Caco-2 (cell line): ENCODE data around the gene CDH1. TPM values are rescaled to one million over a fixed set of nuclear protein-coding genes. Genes with fewer than 3 reads are reported as not detected.

ENCODE experiments used
- BruUV-seq: library from RNA; stranded (reverse); fragments of 400-500 nt; replicated peaks from 2 replicates; lab custom pipeline; 2021; lab: Mats Ljungman, UMichigan
- CTCF ChIA-PET: fragments of 300-600 bp; sonication (Branson Sonifier 250); formaldehyde crosslinking; loops from one replicate; lab custom pipeline; 2022; ENCODE audit warnings: antibody characterized with exemption; lab: Charles Lee
- POLR2A ChIA-PET: fragments of 300-600 bp; sonication (Branson Sonifier 250); formaldehyde crosslinking; loops from one replicate; lab custom pipeline; 2022; ENCODE audit warnings: antibody characterized with exemption; lab: Charles Lee
- DNase-seq, 2 experiments: peaks; one replicate each; pipeline versions ENCODE4 v3.0.0 to v3.0.0-alpha.2; 2020 to 2022
- H3K27me3 ChIP-seq: replicated peaks from 2 replicates; pipeline ENCODE4 v1.6.0; 2011; ENCODE audit warnings: low read length; ENCODE audit not compliant: control insufficient read depth, insufficient read depth
- H3K36me3 ChIP-seq: 2 replicates; pipeline ENCODE4 v1.5.1; 2011; ENCODE audit warnings: low read length; ENCODE audit not compliant: control insufficient read depth, insufficient read depth
- H3K4me1 ChIP-seq: fragments of 250-450 bp; sonication (Bioruptor Pico); 2 replicates; pipeline ENCODE4 v1.5.1; 2020; ENCODE audit warnings: mild to moderate bottlenecking
- H3K4me3 ChIP-seq: 2 replicates; pipeline ENCODE4 v1.5.1; 2011; ENCODE audit warnings: low read depth, mild to moderate bottlenecking, control low read depth, low read length
- H3K9me3 ChIP-seq: fragments of 250-450 bp; sonication (Bioruptor Pico); 2 replicates; pipeline ENCODE4 v1.5.1; 2020; ENCODE audit warnings: mild to moderate bottlenecking, moderate library complexity
- H3K27ac Mint-ChIP-seq: one replicate; pipeline ENCODE4 v1.8.0; 2022; ENCODE audit warnings: mixed read lengths; ENCODE audit not compliant: unreplicated experiment
- H3K27me3 Mint-ChIP-seq: one replicate; pipeline ENCODE4 v1.8.0; 2022; ENCODE audit warnings: mixed read lengths; ENCODE audit not compliant: insufficient read depth, unreplicated experiment
- H3K36me3 Mint-ChIP-seq: one replicate; pipeline ENCODE4 v1.8.0; 2022; ENCODE audit warnings: mild to moderate bottlenecking, mixed read lengths; ENCODE audit not compliant: insufficient read depth, unreplicated experiment
- H3K4me1 Mint-ChIP-seq: one replicate; pipeline ENCODE4 v1.8.0; 2022; ENCODE audit warnings: low read depth, mixed read lengths; ENCODE audit not compliant: unreplicated experiment
- H3K4me3 Mint-ChIP-seq: one replicate; pipeline ENCODE4 v1.8.0; 2022; ENCODE audit warnings: mild to moderate bottlenecking, moderate library complexity, mixed read lengths; ENCODE audit not compliant: unreplicated experiment
- H3K9me3 Mint-ChIP-seq: one replicate; pipeline ENCODE4 v1.8.0; 2022; ENCODE audit warnings: mixed read lengths; ENCODE audit not compliant: unreplicated experiment
- intact Hi-C: fragments of 100-400 bp; cut with micrococcal nuclease; formaldehyde crosslinking; loops from one replicate; pipeline ENCODE4 v1.10.0; 2022; ENCODE audit not compliant: unreplicated experiment
- total RNA-seq: library from RNA; stranded (reverse); gene quantifications from 2 replicates; pipeline ENCODE4 v1.2.3, GENCODE V29; 2022
- TF ChIP-seq, protein P1 (sequence below), 2 experiments: fragments of 200-600 bp in 1 of 2; IDR thresholded peaks; 1 replicate in 1 of 2; 2 replicates in 1 of 2; pipeline versions ENCODE4 v1.5.1 to v1.8.0; 2011 to 2022; ENCODE audit warnings: antibody characterized with exemption in 1 of 2, control low read depth in 1 of 2, inconsistent platforms in 1 of 2, low read depth in 1 of 2, low read length in 1 of 2, mild to moderate bottlenecking in 1 of 2, moderate library complexity in 1 of 2; ENCODE audit not compliant: insufficient read depth in 1 of 2, severe bottlenecking in 1 of 2, unreplicated experiment in 1 of 2

CDH1 gene
- total RNA-seq, 1 experiment from 2014 or later = 783 TPM

DNA sequence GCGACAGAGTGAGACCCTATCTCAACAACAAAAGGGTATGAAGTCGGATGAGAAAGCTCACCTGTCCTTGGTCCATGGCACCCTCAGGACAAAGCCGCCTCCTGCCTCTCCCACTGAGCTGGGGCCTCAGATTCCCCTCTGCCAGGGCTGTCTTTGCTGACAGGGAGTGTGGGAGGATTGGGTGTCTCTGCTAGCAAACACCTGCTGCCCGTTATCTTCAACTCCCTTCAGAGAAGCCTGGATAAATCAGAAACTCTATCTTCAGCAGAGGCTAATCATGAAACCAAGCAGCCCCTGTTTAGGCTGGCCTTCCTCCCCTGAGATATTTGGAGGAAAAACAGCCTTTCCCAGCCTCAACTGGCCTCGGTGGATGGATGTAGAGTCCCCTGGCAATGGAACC, 36.3 kb upstream of the CDH1 start:
- Histone ChIP-seq H3K4me3 (no peak overlapping the region), H3K4me1 (peaks cover 3% of the 10 kb centered on the region; the same call in 1 of the 2 replicates), H3K36me3 (peaks cover 2% of the 10 kb centered on the region; the same call in 1 of the 2 replicates), H3K27me3 (no peaks in the 10 kb centered on the region), H3K9me3 (no peaks in the 10 kb centered on the region)
- intact Hi-C loops = no loop called here
- peaks cover 8% of the 10 kb centered on the region for H3K36me3 Mint-ChIP-seq
- DNase-seq = no peak
- BruUV-seq = no TSS peak
- ChIA-PET CTCF (interaction anchor here (1.7 kb wide), 1 partner anchor 171 kb away, joined by 8 read pairs; no protein-coding TSS in a partner anchor), POLR2A (interaction anchor here (0.5 kb wide), 1 partner anchor 62 kb away, joined by 6 read pairs; no protein-coding TSS in a partner anchor)
- no peaks in the 10 kb centered on the region for H3K27me3 Mint-ChIP-seq
- no peak overlapping the region for H3K27ac Mint-ChIP-seq
- TF ChIP-seq, protein P1, sequence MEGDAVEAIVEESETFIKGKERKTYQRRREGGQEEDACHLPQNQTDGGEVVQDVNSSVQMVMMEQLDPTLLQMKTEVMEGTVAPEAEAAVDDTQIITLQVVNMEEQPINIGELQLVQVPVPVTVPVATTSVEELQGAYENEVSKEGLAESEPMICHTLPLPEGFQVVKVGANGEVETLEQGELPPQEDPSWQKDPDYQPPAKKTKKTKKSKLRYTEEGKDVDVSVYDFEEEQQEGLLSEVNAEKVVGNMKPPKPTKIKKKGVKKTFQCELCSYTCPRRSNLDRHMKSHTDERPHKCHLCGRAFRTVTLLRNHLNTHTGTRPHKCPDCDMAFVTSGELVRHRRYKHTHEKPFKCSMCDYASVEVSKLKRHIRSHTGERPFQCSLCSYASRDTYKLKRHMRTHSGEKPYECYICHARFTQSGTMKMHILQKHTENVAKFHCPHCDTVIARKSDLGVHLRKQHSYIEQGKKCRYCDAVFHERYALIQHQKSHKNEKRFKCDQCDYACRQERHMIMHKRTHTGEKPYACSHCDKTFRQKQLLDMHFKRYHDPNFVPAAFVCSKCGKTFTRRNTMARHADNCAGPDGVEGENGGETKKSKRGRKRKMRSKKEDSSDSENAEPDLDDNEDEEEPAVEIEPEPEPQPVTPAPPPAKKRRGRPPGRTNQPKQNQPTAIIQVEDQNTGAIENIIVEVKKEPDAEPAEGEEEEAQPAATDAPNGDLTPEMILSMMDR (IDR thresholded peaks at IDR 0.05; ENCODE audit: insufficient read depth in 1 of 2, low read depth in 1 of 2, low read length in 1 of 2, severe bottlenecking in 1 of 2, unreplicated experiment in 1 of 2) = no peak
- no peak overlapping the region for H3K4me3 Mint-ChIP-seq
- no peaks in the 10 kb centered on the region for H3K9me3 Mint-ChIP-seq
- peaks cover 7% of the 10 kb centered on the region for H3K4me1 Mint-ChIP-seq

DNA sequence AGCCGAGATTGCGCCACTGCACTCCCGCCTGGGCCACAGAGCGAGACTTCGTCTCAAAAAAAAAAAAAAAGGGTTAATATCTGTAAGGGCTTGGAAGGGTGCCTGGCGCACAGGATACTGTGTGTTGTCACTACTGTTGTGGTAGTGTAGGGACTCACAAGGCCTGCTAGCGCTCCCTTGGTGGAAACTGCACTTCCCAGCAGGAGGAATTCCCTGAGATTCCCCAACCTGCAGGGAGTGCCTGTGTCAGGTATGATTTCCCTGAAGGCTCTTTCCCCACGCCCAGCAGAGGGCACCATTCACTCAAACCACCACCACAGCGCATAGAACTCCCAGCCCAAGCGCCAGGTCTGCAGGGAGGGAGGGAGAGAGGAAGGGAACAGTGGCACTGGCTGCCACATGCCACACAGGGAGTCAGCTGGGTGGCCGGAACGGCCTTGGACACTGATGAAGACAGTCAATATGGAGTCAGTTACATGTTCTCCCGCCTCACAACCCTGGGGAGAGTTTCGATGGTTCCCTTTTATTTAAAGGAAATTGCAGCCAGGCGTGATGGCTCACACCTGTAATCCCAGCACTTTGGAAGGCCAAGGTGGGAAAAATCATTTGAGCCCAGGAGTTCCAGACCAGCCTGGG, 32.7 kb upstream of the CDH1 start:
- peak; percentile 93 to 94 for DNase-seq
- BruUV-seq = no TSS peak
- no peaks in the 10 kb centered on the region for H3K27me3 ChIP-seq
- peaks cover 19% of the 10 kb centered on the region for H3K4me1 ChIP-seq
- POLR2A ChIA-PET = no interaction called here
- Mint-ChIP-seq H3K4me3 (no peak overlapping the region), H3K27me3 (no peaks in the 10 kb centered on the region), H3K27ac (peak overlapping the region; percentile 49), H3K9me3 (no peaks in the 10 kb centered on the region), H3K4me1 (peaks cover 21% of the 10 kb centered on the region), H3K36me3 (no peaks in the 10 kb centered on the region)
- no peaks in the 10 kb centered on the region for H3K36me3 ChIP-seq
- CTCF ChIA-PET = interaction anchor here (0.6 to 1.5 kb wide), 4 partner anchors 31 to 175 kb away, joined by 3 to 6 read pairs (median 3); partner anchors contain the start of gene CDH1
- no peaks in the 10 kb centered on the region for H3K9me3 ChIP-seq
- TF ChIP-seq, protein P1 (IDR thresholded peaks at IDR 0.05; ENCODE audit: insufficient read depth in 1 of 2, low read depth in 1 of 2, low read length in 1 of 2, severe bottlenecking in 1 of 2, unreplicated experiment in 1 of 2) = peak; percentile 92 to 97
- intact Hi-C loops = loop anchor here (1.0 to 2.0 kb wide), 8 partner anchors 28 to 176 kb away; partner anchors contain the start of gene TANGO6
- no peak overlapping the region for H3K4me3 ChIP-seq

DNA sequence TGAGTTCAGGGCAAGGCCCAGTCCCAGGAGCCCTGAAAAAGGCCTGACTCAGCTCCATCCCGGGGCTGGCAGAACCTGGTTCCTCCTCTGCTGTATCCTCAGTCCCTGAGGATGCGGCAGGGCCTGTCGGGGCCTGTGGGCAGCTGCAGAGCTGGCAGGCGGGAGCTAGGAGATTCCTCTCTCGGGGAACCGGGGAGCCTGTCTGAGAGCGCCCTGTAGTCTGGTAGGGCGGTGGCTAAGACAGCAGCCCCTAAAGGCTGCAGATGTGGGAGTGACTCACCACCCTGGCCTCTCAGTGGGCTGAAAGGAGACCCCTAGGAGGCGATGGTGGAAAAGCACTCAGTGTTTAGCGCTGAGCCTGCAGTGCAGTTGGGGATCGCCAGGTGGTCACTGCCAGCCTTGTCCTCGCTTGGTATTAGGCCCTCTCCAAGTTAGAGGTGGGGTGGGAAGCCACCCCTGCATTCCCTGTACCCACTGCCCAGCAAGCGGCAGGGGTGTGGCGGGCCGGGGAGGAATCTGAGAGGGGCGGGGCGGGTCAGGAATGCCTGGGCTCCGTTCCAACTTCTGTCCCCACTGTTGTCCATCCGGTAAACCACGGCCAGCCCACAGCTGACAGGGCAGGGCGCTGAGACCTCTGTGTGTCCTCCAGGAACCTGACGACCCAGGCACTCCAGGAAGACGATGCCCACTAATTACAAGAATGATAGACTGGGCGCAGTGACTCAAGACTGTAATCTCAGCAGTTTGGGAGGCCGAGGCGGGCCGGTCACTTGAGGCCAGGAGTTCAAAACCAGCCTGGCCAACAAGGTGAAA, 29.5 kb upstream of the CDH1 start:
- ChIA-PET CTCF (interaction anchor here (0.9 kb wide), 1 partner anchor 93 kb away, joined by 3 read pairs; no protein-coding TSS in a partner anchor), POLR2A (interaction anchor here (0.6 to 1.0 kb wide), 2 partner anchors 29 to 101 kb away, joined by 3 to 5 read pairs; partner anchors contain the start of gene CDH1)
- no peaks in the 10 kb centered on the region for H3K27me3 Mint-ChIP-seq
- H3K9me3 Mint-ChIP-seq = no peaks in the 10 kb centered on the region
- H3K27me3 ChIP-seq = no peaks in the 10 kb centered on the region
- H3K36me3 Mint-ChIP-seq = peaks cover 10% of the 10 kb centered on the region
- BruUV-seq = no TSS peak
- DNase-seq = peak in 1 of 2 experiments; percentile 65
- peak overlapping the region; percentile 66 for H3K27ac Mint-ChIP-seq
- H3K4me1 Mint-ChIP-seq = peaks cover 35% of the 10 kb centered on the region
- intact Hi-C loops = no loop called here
- peaks cover 19% of the 10 kb centered on the region for H3K4me1 ChIP-seq
- H3K36me3 ChIP-seq = no peaks in the 10 kb centered on the region
- no peak overlapping the region for H3K4me3 Mint-ChIP-seq
- H3K9me3 ChIP-seq = no peaks in the 10 kb centered on the region
- TF ChIP-seq, protein P1 (IDR thresholded peaks at IDR 0.05; ENCODE audit: insufficient read depth in 1 of 2, low read depth in 1 of 2, low read length in 1 of 2, severe bottlenecking in 1 of 2, unreplicated experiment in 1 of 2) = peak in 1 of 2 experiments; percentile 33
- no peak overlapping the region for H3K4me3 ChIP-seq
